HG02852 (cell line): Measurements from ENCODE around the gene AIFM3.
"Not testable (repeated sequence)": the region's sequence is repeated elsewhere in the genome, so short reads cannot be mapped to it uniquely, and the experiment has no call there.

Experiments
- ATAC-seq: cut with Tn5 transposase; IDR thresholded peaks from one replicate; pipeline ENCODE4 v1.9.1; 2021; ENCODE audit warnings: mild to moderate bottlenecking, moderate library complexity; ENCODE audit not compliant: unreplicated experiment

AIFM3 gene

GRCh38 chr22:20940904-20941385 lies 26.1 kb upstream of the AIFM3 start:
- no peak for ATAC-seq

- not testable (repeated sequence) for ATAC-seq
These were observed 24.7 kb upstream of the AIFM3 start for GRCh38 chr22:20942203-20942902.

GRCh38 chr22:20943104-20943933 lies 23.7 kb upstream of the AIFM3 start:
- no peak for ATAC-seq

GRCh38 chr22:20944042-20944441 lies 23.0 kb upstream of the AIFM3 start:
- ATAC-seq: no peak

GRCh38 chr22:20945578-20945934 lies 21.5 kb upstream of the AIFM3 start:
- ATAC-seq: no peak

- ATAC-seq: no peak
These were observed 20.7 kb upstream of the AIFM3 start for GRCh38 chr22:20946080-20946986.

- ATAC-seq: no peak
These were observed 20.1 kb upstream of the AIFM3 start for GRCh38 chr22:20946991-20947390.

GRCh38 chr22:20948450-20948849 lies 18.6 kb upstream of the AIFM3 start:
- no peak for ATAC-seq

- no peak for ATAC-seq
These were observed 18.1 kb upstream of the AIFM3 start for GRCh38 chr22:20948989-20949388.

GRCh38 chr22:20949698-20950183 lies 17.3 kb upstream of the AIFM3 start:
- ATAC-seq: no peak

- no peak for ATAC-seq
These were observed 15.7 kb upstream of the AIFM3 start for GRCh38 chr22:20951151-20951931.

- ATAC-seq: no peak
These were observed 15.1 kb upstream of the AIFM3 start for GRCh38 chr22:20951932-20952380.

- no peak for ATAC-seq
These were observed 14.3 kb upstream of the AIFM3 start for GRCh38 chr22:20952544-20953341.

GRCh38 chr22:20953342-20953608 lies 13.8 kb upstream of the AIFM3 start:
- ATAC-seq: no peak

- ATAC-seq: no peak
These were observed 13.2 kb upstream of the AIFM3 start for GRCh38 chr22:20953668-20954500.

- ATAC-seq: no peak
These were observed 11.5 kb upstream of the AIFM3 start for GRCh38 chr22:20955548-20955947.

- no peak for ATAC-seq
These were observed 10.6 kb upstream of the AIFM3 start for GRCh38 chr22:20956258-20957101.
